Body of pancreas (tissue), 4 donors: ENCODE data around the gene CFAP410.

Experiments
- CTCF ChIP-seq, 7 experiments: fragments of 450-650 bp in 4 of 7; fragments of 200-600 bp in 3 of 7; sonication (generic) in 3 of 7; IDR thresholded peaks; one replicate each; pipeline ENCODE4 v1.5.1; 2016 to 2019; ENCODE audit warnings: antibody characterized with exemption in 7 of 7
- POLR2A ChIP-seq, 3 donors: fragments of 450-650 bp; IDR thresholded peaks; one replicate each; pipeline ENCODE4 v1.6.1; 2016; ENCODE audit warnings: antibody characterized with exemption in 3 of 3, mild to moderate bottlenecking in 2 of 3

- no peak for TF ChIP-seq CTCF (IDR thresholded peaks at IDR 0.05)
- no peak for TF ChIP-seq POLR2A (IDR thresholded peaks at IDR 0.05)
Observed at GRCh38 chr21:44374601-44375280, 35.6 kb upstream of the CFAP410 start.
